OCI-LY1 (cell line): Measurements from ENCODE around the gene PNMA1.

Experiments
- CTCF ChIP-seq: fragments of 200-600 bp; sonication (generic), shearing (Covaris generic); IDR thresholded peaks from 2 replicates; pipeline ENCODE4 v1.5.1; 2017; ENCODE audit warnings: mild to moderate bottlenecking, antibody characterized with exemption, low read length, moderate library complexity, mixed read lengths
- EZH2 ChIP-seq: fragments of 200-600 bp; sonication (generic), shearing (Covaris generic); IDR thresholded peaks from 2 replicates; pipeline ENCODE4 v1.8.0; 2017; ENCODE audit warnings: borderline replicate concordance, mixed run types, mild to moderate bottlenecking, antibody characterized with exemption, low read length, moderate library complexity, mixed read lengths

DNA sequence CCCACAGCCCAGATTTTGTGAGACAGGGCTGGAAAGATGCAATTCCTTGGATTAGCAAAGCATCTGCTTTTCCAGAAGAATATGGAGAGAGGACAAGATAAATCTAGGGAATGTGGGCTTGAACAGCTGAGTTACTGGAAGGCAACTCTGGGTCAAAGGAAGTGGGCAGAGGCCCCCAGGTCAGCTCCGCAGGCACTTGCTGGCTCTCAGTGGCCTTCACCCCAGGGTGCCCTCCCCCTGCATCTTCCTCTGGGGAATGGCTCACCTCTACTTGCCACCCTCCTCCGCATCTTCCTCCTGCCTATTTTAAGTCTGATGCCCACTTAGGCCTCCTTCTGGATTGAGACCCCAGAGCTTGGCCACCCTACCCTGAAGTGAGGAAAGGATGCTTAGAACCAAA lies 10.5 kb upstream of the PNMA1 start:
- no peak for TF ChIP-seq CTCF
- TF ChIP-seq EZH2: no peak
